GM19372 (cell line): ENCODE data around the gene FEZF2.

Source experiments
- ATAC-seq: cut with Tn5 transposase; IDR thresholded peaks from one replicate; pipeline ENCODE4 v1.9.1; 2021; ENCODE audit warnings: mild to moderate bottlenecking, low read depth, moderate library complexity; ENCODE audit not compliant: unreplicated experiment

Gene FEZF2

GRCh38 chr3:62373215-62373614 is at the start of gene FEZF2:
TSS of gene FEZF2 (minus strand) at chr3:62373550. CDS start at chr3:62372868, 682 bp downstream.
- no peak for ATAC-seq

GRCh38 chr3:62421207-62421606 is 47.9 kb upstream of the FEZF2 start:
- ATAC-seq = no peak

- no peak for ATAC-seq
These were observed 42.8 kb upstream of the FEZF2 start for GRCh38 chr3:62416144-62416543.

GRCh38 chr3:62415312-62415801 is 42.0 kb upstream of the FEZF2 start:
- ATAC-seq = no peak

- no peak for ATAC-seq
These were observed 41.4 kb upstream of the FEZF2 start for GRCh38 chr3:62414786-62415185.

- ATAC-seq = no peak
These were observed 40.3 kb upstream of the FEZF2 start for GRCh38 chr3:62413687-62414086.

- no peak for ATAC-seq
These were observed 33.6 kb upstream of the FEZF2 start for GRCh38 chr3:62406945-62407344.

- no peak for ATAC-seq
These were observed 32.2 kb upstream of the FEZF2 start for GRCh38 chr3:62405566-62405965.

GRCh38 chr3:62405135-62405534 is 31.8 kb upstream of the FEZF2 start:
- ATAC-seq = no peak

GRCh38 chr3:62404321-62404720 is 31.0 kb upstream of the FEZF2 start:
- no peak for ATAC-seq

GRCh38 chr3:62403765-62404164 is 30.4 kb upstream of the FEZF2 start:
- no peak for ATAC-seq

- ATAC-seq = no peak
These were observed 19.4 kb upstream of the FEZF2 start for GRCh38 chr3:62392626-62393292.

- ATAC-seq = no peak
These were observed 13.9 kb upstream of the FEZF2 start for GRCh38 chr3:62387251-62387650.

GRCh38 chr3:62379321-62379798 is 6.0 kb upstream of the FEZF2 start:
- no peak for ATAC-seq

GRCh38 chr3:62378921-62379320 is 5.6 kb upstream of the FEZF2 start:
- ATAC-seq = no peak

GRCh38 chr3:62378311-62378789 is 5.0 kb upstream of the FEZF2 start:
- no peak for ATAC-seq

GRCh38 chr3:62376906-62377877 is 3.8 kb upstream of the FEZF2 start:
- ATAC-seq = no peak

GRCh38 chr3:62376454-62376720 is 3.0 kb upstream of the FEZF2 start:
- ATAC-seq = no peak

- no peak for ATAC-seq
These were observed 2.5 kb upstream of the FEZF2 start for GRCh38 chr3:62375655-62376453.

GRCh38 chr3:62374341-62375218 is 1.2 kb upstream of the FEZF2 start:
- ATAC-seq = no peak
